NCI-H1694 (cell line): ENCODE data around the gene TYW1B.
A peak's percentile ranks its signal among the peaks of the same experiment; 100 is the strongest.
"Not testable (repeated sequence)": the region's sequence is repeated elsewhere in the genome, so short reads cannot be mapped to it uniquely, and the experiment has no call there.

Source experiments
- DNase-seq: peaks from one replicate; lab custom pipeline; 2025; lab: John Stamatoyannopoulos, UW

The TYW1B gene

DNA sequence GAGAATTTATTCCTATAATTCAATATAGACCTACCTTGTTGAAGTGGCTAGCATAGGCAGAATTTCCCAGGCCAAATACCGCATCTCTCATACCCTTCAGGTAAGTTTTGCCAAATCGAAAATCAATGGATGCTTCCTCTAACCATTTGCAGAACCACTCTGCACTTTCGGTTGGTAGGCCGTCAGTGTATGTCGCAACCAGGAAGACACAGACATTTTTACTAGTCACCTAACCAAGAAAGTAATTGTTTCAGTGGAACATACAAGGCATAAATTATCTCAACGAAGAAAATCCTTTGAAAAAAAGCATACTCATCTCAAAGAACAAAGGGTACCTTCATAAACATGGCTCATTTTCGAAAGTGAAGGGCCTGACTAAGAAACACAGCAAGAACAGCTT lies 17.6 kb downstream of the TYW1B start:
- DNase-seq = not testable (repeated sequence)

DNA sequence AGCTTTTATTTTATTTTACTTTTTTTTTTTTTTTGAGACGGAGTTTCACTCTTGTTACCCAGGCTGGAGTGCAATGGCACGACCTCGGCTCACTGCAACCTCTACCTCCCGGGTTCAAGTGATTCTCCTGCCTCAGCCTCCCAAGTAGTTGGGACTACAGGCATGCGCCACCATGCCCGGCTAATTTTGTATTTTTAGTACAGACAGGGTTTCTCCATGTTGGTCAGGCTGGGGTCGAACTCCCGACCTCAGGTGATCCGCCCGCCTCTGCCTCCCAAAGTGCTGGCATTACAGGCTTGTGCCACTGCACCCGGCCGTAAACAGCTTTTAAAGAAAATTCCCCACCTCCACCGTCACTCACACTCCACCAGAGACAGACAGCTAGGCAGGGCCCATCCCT lies 19.5 kb downstream of the TYW1B start:
- not testable (repeated sequence) for DNase-seq

GRCh38 chr7:72806851-72807250 lies 21.1 kb downstream of the TYW1B start:
- not testable (repeated sequence) for DNase-seq

DNA sequence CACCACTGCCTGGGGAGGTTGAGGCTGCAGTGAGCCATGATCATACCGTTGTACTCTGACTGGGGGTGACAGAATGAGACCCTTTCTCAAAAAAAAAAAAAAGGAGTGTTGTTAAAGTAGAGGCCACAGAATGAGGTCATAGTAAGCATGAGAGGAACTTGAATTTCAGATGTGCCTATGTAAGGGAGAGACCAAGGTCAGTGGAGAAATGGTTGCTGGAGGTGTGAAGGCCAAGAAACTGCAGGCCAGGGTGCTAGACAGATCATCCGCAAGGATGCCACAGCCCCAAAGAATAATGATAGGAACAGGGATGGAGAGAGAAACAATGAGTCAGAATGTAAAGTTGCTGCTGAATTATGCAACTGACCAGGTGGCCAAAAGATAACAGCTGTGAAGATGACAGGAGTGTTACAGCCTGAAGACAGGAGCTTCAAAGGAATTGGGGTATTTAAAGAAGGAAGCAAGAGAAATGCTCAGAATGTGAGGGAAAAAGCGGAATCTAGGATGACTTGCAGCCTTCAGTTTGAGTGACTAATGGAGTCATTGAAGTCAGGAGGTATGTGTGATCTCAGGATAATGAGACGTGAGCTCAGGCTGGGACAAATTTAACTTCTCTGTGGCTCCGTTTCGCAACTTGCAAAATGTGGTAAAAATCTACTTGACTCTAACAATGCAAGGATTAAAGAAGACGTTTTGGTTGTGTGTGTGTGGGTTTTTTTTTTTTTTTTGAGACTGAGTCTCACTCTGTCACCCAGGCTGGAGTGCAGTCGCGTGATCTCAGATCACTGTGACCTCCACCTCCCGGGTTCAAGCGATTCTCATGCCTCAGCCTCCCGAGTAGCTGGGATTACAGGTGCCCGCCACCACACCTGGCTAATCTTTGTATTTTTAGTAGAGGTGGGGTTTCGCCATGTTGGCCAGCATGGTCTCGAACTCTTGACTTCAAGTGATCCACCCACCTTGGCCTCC lies 22.2 kb downstream of the TYW1B start:
- DNase-seq = no peak

GRCh38 chr7:72803778-72804177 lies 24.2 kb downstream of the TYW1B start:
- not testable (repeated sequence) for DNase-seq

GRCh38 chr7:72801564-72801963 lies 26.4 kb downstream of the TYW1B start:
- DNase-seq = not testable (repeated sequence)

- not testable (repeated sequence) for DNase-seq
Observed at GRCh38 chr7:72795401-72795800, 32.6 kb downstream of the TYW1B start.

- no peak for DNase-seq
Observed at GRCh38 chr7:72793791-72794190, 34.2 kb downstream of the TYW1B start.

GRCh38 chr7:72790698-72791060 lies 37.3 kb downstream of the TYW1B start:
- not testable (repeated sequence) for DNase-seq

GRCh38 chr7:72790048-72790697 lies 37.8 kb downstream of the TYW1B start:
- peak; percentile 62 for DNase-seq

DNA sequence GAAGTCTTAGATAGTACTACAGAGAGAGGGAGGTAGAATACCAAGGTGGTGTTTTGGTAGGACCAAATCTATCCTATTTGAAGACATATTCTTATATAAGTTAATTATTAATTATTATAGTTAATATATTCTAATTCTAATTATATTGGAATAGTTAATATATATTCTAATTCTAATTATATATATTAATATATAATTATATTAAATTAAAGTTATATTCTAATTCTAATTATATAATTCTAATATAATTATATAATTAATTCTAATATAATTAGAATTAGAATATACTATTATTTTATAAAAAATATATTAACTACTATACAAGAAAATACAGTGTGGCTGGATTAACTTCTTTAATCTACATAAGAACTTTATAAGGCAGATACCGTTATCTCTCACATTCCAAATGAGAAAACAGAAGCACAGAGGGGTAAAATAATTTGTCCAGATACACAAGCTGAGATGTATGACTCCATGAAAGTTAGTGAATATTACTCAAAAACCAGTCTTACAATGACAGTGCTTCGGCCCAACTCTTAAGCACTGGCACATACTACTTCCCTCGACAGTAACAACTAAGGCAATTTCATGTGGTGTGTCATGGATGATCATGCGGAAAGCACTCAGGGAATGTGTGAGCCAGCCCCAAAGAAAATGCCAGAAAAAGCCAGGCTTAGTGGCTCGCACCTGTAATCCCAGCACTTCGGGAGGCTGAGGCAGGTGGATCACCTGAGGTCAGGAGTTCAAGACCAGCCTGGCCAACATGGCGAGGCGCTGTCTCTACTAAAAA lies 42.6 kb downstream of the TYW1B start:
- no peak for DNase-seq

DNA sequence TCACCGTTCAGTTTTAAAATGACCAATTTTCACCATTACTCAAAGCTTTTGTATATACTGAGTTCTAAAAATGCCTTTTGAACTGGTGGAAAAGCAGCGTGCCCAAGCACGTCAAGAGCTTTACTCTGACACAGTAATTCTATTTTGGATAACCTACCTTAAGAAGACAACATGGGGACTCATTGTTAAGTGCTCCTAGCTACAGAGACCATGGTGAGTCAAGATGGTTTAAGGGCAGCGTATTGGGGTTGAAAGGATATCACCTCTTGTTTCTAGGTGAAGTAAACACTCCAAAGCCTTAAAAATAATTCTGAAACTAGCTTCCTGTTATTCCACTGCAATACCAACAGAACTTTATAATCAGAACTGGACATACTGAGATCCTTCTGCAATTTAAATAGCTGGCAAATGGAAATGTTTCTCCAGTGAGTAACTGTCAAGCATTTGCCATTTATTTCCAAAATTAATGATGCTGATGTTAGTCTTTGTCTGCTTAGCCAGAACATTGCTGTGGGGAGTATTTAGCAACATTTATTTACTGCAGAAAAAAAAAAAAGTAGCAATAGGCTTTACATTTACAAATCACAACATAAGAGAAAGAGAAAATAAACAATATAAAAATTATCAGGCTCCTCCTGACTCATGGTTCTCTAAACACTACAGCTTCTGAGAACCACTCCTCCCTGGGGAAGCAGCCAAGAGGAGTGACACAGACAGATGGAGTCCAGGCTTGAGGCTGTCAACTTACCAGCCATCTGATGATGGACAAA lies 44.2 kb downstream of the TYW1B start:
- DNase-seq = peak; percentile 71

- DNase-seq = no peak
Observed at GRCh38 chr7:72781631-72782030, 46.4 kb downstream of the TYW1B start.

DNA sequence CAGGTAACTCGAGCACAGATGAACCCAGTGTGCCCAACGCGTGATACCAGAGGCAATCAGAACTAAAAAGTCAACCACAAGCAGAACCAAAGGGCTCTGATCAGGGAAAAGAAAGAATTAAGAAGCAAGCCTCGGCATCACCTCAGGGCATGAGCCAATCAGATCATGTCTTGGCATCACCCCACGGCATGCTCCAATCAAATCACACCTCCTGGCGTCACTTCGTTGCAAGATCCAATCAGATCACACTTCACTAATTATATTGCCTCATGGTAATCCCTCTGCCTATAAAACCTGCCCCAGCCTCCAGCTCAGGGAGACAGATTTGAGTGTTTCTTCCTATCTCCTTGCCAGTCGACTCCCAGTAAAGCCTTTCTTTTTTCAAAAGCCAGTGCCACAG lies 46.8 kb downstream of the TYW1B start:
- no peak for DNase-seq

GRCh38 chr7:72780289-72780894 lies 47.6 kb downstream of the TYW1B start:
- not testable (repeated sequence) for DNase-seq

DNA sequence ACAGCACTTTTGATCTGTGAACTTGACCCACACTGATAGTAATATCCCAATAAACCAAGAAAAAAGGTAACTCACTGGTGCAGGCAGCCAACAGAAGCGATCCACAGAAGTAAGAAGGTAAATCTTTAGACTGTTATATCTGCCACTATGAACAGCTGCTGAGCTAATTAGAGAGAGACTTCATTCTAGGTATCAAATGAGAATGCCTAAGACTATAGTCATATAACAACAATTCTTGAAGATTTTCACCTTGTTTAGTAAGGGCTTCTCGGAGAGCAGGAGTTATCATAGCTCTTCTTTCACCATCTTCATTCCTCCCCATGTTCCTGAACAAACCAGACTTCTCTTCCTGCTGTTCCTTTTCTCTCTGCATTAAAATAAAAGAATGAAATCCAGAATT lies 50.8 kb downstream of the TYW1B start:
- not testable (repeated sequence) for DNase-seq

DNA sequence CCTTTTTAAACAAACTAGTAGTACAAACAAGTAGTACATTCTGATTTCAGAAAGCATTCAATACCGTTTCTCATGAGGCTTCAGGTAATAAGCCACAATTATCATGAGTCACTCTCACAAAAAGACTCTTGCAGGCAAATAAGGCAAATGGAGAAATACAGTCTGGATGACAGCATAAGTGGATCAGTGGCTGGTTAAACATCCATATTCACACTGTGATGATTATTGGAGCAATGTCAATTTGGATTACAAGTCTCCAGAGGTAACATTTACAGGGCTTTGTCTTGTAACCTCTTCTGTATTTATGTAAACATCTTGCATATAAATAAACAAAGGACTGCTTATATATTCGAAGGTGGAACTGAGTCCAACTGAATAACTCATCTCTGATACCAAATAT lies 55.4 kb downstream of the TYW1B start:
- not testable (repeated sequence) for DNase-seq

- DNase-seq = not testable (repeated sequence)
Observed at GRCh38 chr7:72766994-72767393, 61.0 kb downstream of the TYW1B start.

DNA sequence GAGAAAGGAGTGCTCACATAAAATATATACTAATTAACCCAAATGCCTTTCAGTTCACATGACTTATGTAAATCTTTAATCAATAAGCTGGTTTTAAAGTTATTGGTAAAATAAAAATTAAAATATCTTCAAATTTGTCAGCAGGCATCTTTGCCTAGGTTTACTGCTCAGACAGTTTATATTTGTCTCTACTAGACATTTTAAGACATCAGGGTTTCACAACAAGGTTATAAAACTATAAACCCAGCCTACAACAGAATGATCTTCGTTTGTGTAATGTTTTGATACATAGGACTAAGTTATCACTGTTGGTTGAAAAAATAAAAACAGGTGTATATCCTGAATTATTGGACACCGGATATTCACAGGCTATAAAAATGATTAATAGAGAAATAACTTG lies 67.4 kb downstream of the TYW1B start:
- DNase-seq = no peak

DNA sequence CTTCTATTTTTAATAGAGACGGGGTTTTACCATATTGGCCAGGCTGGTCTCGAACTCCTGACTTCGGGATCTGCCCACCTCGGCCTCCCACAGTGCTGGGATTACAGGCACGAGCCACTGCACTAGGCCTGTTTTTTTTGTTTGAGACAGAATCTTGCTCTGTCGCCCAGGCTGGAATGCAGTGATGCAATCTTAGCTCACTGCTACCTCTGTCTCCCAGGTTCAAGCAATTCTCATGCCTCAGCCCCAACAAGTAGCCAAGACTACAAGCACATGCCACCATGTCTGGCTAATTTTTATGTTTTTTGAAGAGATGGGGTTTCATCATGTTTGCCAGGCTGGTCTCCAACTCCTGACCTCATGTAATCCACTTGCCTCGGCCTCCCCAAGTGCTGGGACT lies 73.7 kb downstream of the TYW1B start:
- DNase-seq = no peak

DNA sequence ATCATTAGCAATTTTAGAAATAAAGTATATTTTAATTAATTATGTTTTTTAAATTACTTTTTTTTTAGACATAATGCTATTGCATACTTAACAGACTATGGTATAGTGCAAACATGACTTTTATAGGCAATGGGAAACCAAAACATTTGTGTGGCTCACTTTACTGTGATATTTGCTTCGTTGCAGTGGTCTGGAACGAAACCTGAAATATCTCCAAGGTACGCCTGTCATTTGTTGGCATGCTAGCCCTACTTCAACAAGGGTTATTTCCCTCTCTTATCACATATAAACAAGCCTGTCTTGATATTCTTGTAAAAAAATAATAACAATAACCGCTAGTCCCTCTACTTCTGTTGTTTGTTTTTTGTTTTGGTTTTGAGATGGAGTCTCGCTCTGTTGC lies 74.2 kb downstream of the TYW1B start:
- no peak for DNase-seq
